ENCODE measurements around the gene SMARCE1. TPM values are rescaled to one million over a fixed set of nuclear protein-coding genes. Genes with fewer than 3 reads are reported as not detected.

The SMARCE1 gene
- total and polyA plus RNA-seq, 8 donors: 83.9 to 262 (median 227) TPM

GRCh38 chr17:40678902-40679522 is 31.4 kb upstream of the SMARCE1 start:
- Histone ChIP-seq H3K27me3 (peaks cover 0 to 29% of the 10 kb centered on the region in 2 donors), H3K9me3 (no peaks in the 10 kb centered on the region), H3K27ac (no peak overlapping the region), H3K36me3 (no peaks in the 10 kb centered on the region), H3K4me1 (no peaks in the 10 kb centered on the region), H3K4me3 (no peak overlapping the region)
- DNase-seq (no peak), ATAC-seq (no peak)
- TF ChIP-seq, protein P1, sequence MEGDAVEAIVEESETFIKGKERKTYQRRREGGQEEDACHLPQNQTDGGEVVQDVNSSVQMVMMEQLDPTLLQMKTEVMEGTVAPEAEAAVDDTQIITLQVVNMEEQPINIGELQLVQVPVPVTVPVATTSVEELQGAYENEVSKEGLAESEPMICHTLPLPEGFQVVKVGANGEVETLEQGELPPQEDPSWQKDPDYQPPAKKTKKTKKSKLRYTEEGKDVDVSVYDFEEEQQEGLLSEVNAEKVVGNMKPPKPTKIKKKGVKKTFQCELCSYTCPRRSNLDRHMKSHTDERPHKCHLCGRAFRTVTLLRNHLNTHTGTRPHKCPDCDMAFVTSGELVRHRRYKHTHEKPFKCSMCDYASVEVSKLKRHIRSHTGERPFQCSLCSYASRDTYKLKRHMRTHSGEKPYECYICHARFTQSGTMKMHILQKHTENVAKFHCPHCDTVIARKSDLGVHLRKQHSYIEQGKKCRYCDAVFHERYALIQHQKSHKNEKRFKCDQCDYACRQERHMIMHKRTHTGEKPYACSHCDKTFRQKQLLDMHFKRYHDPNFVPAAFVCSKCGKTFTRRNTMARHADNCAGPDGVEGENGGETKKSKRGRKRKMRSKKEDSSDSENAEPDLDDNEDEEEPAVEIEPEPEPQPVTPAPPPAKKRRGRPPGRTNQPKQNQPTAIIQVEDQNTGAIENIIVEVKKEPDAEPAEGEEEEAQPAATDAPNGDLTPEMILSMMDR (IDR thresholded peaks at IDR 0.05): no peak
- intact Hi-C loops (cut with DNase I): no loop called here

- peaks cover 0 to 29% of the 10 kb centered on the region in 2 donors for H3K27me3 ChIP-seq
- H3K36me3 ChIP-seq: no peaks in the 10 kb centered on the region
- DNase-seq (no peak), ATAC-seq (no peak)
- TF ChIP-seq, protein P1 (IDR thresholded peaks at IDR 0.05): no peak
- no peak overlapping the region for H3K27ac ChIP-seq
- no peaks in the 10 kb centered on the region for H3K4me1 ChIP-seq
- H3K4me3 ChIP-seq: no peak overlapping the region
- no peaks in the 10 kb centered on the region for H3K9me3 ChIP-seq
- intact Hi-C loops (cut with DNase I): no loop called here
Measured at GRCh38 chr17:40675905-40676304, 28.3 kb upstream of the SMARCE1 start.

DNA sequence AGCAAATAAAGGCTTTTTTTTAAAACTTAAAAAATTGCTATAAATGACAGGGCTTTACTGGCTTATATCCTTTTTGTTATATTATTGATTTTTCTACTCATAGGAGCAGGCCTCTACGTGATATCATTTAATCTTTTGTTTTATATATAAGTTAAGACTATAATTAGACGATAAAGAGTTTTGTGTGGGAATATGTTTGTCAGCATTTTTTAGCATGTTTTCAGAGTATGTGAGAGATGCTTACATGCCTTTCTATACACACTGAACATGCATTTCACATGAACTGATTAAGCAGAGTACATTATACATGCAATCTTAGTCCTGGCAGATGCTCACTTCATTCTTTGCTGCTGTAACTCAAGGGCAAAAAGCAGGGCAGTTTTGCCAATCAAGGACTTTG is 25.0 kb upstream of the SMARCE1 start:
- TF ChIP-seq, protein P1 (IDR thresholded peaks at IDR 0.05): no peak

GRCh38 chr17:40671282-40671681 is 23.7 kb upstream of the SMARCE1 start:
- intact Hi-C loops (cut with DNase I): no loop called here
- ATAC-seq: no peak
- DNase-seq: peak in 1 of 4 donors; percentile 10
- TF ChIP-seq, protein P1 (IDR thresholded peaks at IDR 0.05): no peak
- Histone ChIP-seq H3K4me1 (no peaks in the 10 kb centered on the region), H3K4me3 (no peak overlapping the region), H3K36me3 (no peaks in the 10 kb centered on the region), H3K27ac (no peak overlapping the region), H3K9me3 (no peaks in the 10 kb centered on the region), H3K27me3 (peaks cover 0 to 14% of the 10 kb centered on the region in 2 donors)

More for the DNA sequence above, 25.0 kb upstream of the SMARCE1 start:
- ATAC-seq: no peak
- Histone ChIP-seq H3K9me3 (no peaks in the 10 kb centered on the region), H3K4me3 (no peak overlapping the region), H3K4me1 (no peaks in the 10 kb centered on the region), H3K27ac (no peak overlapping the region), H3K36me3 (no peaks in the 10 kb centered on the region), H3K27me3 (peaks cover 0 to 17% of the 10 kb centered on the region in 2 donors)
- intact Hi-C loops (cut with DNase I): no loop called here
- DNase-seq: no peak

DNA sequence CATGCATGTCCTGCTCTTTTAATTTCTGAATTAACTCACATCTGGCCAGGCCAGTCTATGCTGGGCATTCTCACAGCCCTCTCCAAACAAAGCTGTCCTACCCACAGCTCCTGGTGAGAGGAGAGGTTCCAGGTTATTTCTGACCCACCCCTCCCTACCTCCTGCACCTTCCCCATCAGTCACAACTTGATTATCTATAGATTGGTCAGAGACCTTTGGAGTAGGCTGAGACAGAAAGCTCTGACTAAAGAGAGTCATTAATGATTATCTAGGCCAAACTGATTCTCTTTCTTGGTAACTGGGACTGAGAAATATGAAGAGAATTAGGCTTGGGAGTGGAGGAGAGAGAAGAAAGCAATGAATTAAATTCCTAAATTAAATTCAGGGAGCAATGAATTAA is 18.7 kb upstream of the SMARCE1 start:
- H3K4me3 ChIP-seq: no peak overlapping the region
- intact Hi-C loops (cut with DNase I): no loop called here
- ATAC-seq: no peak
- no peaks in the 10 kb centered on the region for H3K4me1 ChIP-seq
- TF ChIP-seq, protein P1 (IDR thresholded peaks at IDR 0.05): no peak
- H3K36me3 ChIP-seq: no peaks in the 10 kb centered on the region
- no peak overlapping the region for H3K27ac ChIP-seq
- no peak for DNase-seq
- peaks cover 10 to 43% of the 10 kb centered on the region in 2 donors for H3K27me3 ChIP-seq
- no peaks in the 10 kb centered on the region for H3K9me3 ChIP-seq
